Mesodermal cell (in vitro differentiated cells): ENCODE measurements around the gene ZNF839.
"Not testable (repeated sequence)": the region's sequence is repeated elsewhere in the genome, so short reads cannot be mapped to it uniquely, and the experiment has no call there.

Experiments
- H3K27ac ChIP-seq: 2 replicates; pipeline ENCODE4 v1.7.0; 2013; ENCODE audit warnings: mild to moderate bottlenecking, low read depth, low read length, moderate library complexity; ENCODE audit not compliant: severe bottlenecking
- H3K36me3 ChIP-seq: 2 replicates; pipeline ENCODE4 v1.7.1; 2013; ENCODE audit warnings: mild to moderate bottlenecking, low read length, moderate library complexity; ENCODE audit not compliant: control insufficient read depth, insufficient read depth
- H3K4me1 ChIP-seq: one replicate; pipeline ENCODE4 v1.7.1; 2013; ENCODE audit warnings: mild to moderate bottlenecking, low read length; ENCODE audit not compliant: insufficient read depth, control insufficient read depth, poor library complexity, severe bottlenecking
- H3K4me3 ChIP-seq: 2 replicates; pipeline ENCODE4 v1.7.0; 2013; ENCODE audit warnings: low read length, control low read depth, mild to moderate bottlenecking; ENCODE audit not compliant: insufficient read depth, poor library complexity, severe bottlenecking; ENCODE audit errors: extremely low read depth
- H3K9me3 ChIP-seq: 2 replicates; pipeline ENCODE4 v1.7.1; 2013; ENCODE audit warnings: mild to moderate bottlenecking, low read length, moderate library complexity; ENCODE audit not compliant: control insufficient read depth
- WGBS, 2 experiments: methylation state at CpG; one replicate each; pipeline ENCODE4 v1.1.5; 2013; ENCODE audit warnings: missing lambda C conversion rate in 2 of 2; ENCODE audit not compliant: insufficient coverage in 2 of 2; 5-methylcytosine and 5-hydroxymethylcytosine counted together

ZNF839 gene

DNA sequence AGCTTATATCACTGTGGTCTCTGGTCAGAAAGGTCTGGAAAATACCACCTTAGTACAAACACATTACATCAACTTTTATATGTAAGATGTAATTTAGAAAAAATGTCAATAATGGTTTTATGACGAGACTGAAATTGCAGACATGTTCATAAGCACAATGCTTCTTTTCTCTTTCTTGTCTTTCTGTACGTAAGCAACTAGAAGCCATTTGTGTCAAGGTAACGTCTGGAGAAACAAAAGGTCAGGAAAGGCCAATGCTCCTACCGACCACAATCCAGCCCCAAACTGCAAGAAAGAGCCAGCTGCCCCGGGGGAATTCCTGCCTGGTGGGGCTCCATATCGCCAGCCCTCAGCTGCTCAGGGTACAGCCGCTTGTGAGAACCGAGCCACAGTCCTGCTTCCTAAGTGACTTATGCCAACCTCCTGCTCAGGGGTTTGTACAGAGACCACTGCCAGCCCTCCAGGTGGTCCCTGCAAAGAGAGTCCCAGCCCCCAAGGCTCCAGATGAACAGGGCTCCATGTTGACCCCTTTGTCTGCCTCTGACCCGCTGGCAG lies 6.3 kb downstream of the ZNF839 start:
- no peak overlapping the region for H3K27ac ChIP-seq
- H3K36me3 ChIP-seq: peaks cover 22% of the 10 kb centered on the region
- no peak overlapping the region for H3K4me3 ChIP-seq
- no peaks in the 10 kb centered on the region for H3K9me3 ChIP-seq
- no peaks in the 10 kb centered on the region for H3K4me1 ChIP-seq
- 78 to 87% methylated on average over 8 of the region's 9 CpGs for WGBS, 2 experiments

DNA sequence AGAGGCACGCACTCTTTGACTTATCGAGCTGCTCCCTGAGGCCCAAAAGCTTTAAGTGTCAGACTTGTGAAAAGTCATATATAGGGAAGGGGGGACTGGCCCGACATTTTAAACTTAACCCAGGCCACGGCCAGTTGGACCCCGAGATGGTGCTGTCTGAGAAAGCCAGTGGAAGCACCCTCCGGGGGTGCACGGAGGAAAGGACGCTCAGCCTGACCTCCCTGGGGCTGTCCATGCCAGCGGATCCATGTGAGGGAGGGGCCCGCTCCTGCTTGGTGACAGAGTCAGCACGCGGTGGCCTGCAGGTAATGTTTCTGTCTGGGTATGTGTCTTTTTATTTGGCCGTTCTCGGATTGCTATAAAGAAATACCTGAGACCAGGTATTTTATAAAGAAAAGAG lies 7.0 kb downstream of the ZNF839 start:
- WGBS, 2 experiments: 96 to 97% methylated on average over 12 to 14 of the region's 14 CpGs
- Histone ChIP-seq H3K27ac (no peak overlapping the region), H3K4me3 (no peak overlapping the region), H3K36me3 (peaks cover 22% of the 10 kb centered on the region), H3K9me3 (no peaks in the 10 kb centered on the region), H3K4me1 (no peaks in the 10 kb centered on the region)

DNA sequence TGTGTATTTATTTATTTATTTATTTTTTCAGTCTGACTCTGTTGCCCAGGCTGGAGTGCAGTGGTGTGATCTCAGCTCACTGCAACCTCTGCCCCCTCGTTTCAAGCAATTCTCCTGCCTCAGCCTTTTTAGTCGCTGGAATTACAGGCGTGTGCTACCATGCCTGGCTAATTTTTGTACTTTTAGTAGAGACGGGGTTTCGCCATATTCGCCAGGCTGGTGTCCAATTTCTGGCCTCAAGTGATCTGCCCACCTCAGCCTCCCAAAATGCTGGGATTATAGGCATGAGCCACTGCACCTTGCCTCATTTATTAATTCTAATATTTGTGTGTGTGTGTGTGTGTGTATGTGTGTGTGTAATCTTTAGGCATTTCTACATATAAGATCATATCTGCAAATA lies 9.8 kb downstream of the ZNF839 start:
- H3K4me1 ChIP-seq, H3K4me3 ChIP-seq, H3K9me3 ChIP-seq, H3K27ac ChIP-seq: not testable (repeated sequence)
- 79 to 88% methylated on average over 4 to 6 of the region's 6 CpGs for WGBS, 2 experiments
- H3K36me3 ChIP-seq: peaks cover 21% of the 10 kb centered on the region

DNA sequence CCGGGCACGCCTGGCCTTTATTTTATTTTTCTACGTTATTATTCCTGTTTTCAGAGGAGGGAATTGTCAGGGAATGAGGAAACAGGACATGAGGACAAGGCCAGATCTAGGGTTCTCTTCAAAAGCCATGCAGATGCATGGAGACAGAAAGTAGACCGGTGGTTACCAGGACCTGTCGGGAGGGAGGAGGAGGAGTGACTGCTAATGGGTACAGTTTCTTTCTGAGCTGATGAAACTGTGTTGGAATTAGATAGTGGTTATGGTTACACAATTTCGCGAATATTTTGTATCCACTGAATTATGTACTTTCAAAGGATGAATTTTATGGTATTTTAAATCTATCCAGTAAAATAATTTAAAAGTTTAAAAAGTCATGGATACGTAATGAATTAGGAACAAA lies 11.3 kb downstream of the ZNF839 start:
- Histone ChIP-seq H3K36me3 (peaks cover 29% of the 10 kb centered on the region), H3K4me1 (no peaks in the 10 kb centered on the region), H3K9me3 (no peaks in the 10 kb centered on the region), H3K4me3 (no peak overlapping the region), H3K27ac (no peak overlapping the region)
- 93 to 95% methylated on average over 6 of the region's 8 CpGs for WGBS, 2 experiments

DNA sequence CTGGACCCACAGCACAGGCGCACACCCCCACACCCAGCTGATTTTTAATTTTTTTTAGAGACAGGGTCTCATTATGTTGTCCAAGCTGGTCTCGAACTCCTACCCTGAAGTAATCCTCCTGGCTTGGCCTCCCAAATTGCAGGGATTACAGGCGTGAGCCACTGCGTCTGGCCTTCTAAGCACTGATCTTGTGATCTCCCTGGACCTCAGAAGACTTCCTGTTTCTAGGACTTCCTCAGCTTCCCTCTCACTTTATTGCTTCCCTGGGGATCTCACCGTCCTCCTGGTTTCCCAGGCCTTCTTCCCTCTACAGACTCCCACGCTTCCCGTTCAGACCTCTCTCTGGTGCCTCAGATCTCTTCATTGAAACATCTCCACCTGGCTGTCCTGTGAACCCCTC lies 13.8 kb downstream of the ZNF839 start:
- WGBS, 2 experiments: 87 to 95% methylated on average over 6 to 7 of the region's 7 CpGs
- no peaks in the 10 kb centered on the region for H3K9me3 ChIP-seq
- no peak overlapping the region for H3K4me3 ChIP-seq
- peaks cover 41% of the 10 kb centered on the region for H3K36me3 ChIP-seq
- no peaks in the 10 kb centered on the region for H3K4me1 ChIP-seq
- no peak overlapping the region for H3K27ac ChIP-seq

DNA sequence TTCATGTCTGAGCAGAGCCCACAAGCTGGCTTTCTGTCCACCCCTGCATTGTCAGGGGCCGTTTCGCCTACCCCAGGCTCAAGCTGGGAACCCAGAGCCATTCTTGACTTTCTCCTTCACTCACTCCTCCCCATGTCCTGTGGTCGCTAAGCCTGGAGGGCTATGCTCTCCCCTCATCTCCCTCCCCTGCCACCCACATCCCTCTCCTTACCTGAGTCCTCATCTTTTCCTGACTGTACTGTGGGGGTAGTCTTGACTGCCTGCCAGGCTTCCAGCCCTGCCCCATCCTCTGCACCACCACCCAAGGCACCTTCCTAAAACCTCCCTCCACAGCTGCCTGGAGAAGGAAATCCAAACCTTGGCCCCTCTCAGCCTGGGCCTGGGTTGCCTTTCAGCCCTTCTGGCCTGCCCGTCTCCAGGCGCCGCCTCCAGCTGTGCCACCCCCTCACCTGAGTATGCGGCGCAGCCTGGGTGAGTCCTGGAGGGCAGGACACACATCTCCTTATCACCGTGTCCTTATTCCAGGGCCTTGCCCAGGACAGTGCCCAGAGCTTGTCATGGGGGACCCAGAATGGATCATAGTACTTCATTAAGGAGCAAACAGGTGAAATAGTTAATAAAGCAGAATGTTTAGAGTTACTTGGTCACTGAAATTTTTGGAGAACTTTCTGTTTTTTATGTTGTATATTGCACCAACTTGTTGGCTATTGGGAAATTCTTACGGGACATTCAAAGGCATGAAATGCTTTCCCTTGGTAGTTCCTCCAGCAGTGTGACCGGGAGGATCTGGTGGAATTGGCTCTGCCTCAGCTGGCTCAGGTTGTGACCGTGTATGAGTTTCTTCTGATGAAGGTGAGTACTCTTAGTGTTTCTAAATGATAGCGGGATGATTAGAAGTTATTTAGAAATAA lies 14.5 kb downstream of the ZNF839 start:
- WGBS, 2 experiments: 95 to 97% methylated on average over 10 to 11 of the region's 13 CpGs

DNA sequence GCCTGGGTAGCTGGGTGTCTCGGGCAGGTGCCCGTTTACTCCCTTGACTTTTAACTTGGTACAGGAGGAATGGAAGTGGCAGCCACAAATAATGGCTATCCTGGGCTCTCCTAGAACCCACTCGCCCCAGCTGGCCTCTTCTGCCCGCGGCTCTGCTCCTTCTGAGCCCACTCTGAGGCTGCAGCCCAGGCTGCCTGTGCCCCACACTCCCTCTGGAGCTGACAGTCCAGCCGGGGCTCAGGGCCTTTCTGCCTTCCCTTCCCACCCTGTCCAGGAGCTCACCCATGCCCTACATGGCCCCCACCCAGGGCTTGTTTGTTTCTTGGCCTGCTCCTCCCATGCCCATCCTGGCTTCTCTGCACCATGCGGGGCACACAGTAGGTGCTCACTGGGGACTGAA lies 15.6 kb downstream of the ZNF839 start:
- WGBS, 2 experiments: 91 to 94% methylated on average over 5 to 7 of the region's 7 CpGs
- Histone ChIP-seq H3K4me3 (no peak overlapping the region), H3K4me1 (no peaks in the 10 kb centered on the region), H3K27ac (no peak overlapping the region), H3K36me3 (peaks cover 54% of the 10 kb centered on the region), H3K9me3 (no peaks in the 10 kb centered on the region)

More for the DNA sequence above, 14.5 kb downstream of the ZNF839 start:
- Histone ChIP-seq H3K36me3 (peaks cover 48% of the 10 kb centered on the region), H3K4me3 (no peak overlapping the region), H3K27ac (no peak overlapping the region), H3K4me1 (no peaks in the 10 kb centered on the region), H3K9me3 (no peaks in the 10 kb centered on the region)

DNA sequence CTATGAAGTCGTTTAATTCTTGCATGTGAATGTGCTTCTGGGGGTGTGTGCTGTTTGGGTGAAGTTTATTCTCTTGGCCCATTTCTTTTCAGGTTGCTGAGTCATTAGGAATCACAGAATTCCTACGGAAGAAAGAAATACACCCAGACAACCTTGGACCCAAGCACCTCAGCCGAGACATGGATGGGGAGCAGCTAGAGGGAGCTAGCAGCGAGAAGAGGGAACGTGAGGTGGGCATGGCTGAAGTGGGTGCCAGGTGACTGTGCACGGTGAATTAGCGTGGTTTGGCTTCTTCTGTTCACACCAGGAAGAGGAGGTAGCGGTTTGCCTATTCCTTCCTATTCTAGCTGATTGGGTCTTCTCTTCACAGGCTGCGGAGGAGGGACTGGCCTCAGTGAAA lies 19.2 kb downstream of the ZNF839 start:
- Histone ChIP-seq H3K4me3 (no peak overlapping the region), H3K36me3 (peaks cover 68% of the 10 kb centered on the region), H3K4me1 (no peaks in the 10 kb centered on the region), H3K9me3 (no peaks in the 10 kb centered on the region), H3K27ac (no peak overlapping the region)
- 87 to 92% methylated on average over 8 to 9 of the region's 9 CpGs for WGBS, 2 experiments

DNA sequence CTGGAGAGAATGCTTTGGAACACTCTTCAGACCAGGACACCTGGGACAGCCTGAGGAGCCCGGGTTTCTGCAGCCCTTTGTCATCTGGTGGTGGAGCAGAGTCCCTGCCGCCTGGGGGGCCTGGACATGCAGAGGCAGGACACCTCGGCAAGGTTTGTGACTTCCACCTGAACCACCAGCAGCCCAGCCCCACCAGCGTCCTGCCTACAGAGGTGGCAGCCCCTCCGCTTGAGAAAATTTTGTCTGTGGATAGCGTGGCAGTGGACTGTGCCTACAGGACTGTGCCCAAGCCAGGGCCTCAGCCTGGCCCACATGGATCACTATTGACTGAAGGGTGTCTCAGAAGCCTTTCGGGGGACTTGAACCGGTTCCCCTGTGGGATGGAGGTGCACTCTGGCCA lies 22.0 kb downstream of the ZNF839 start:
- Histone ChIP-seq H3K4me3 (no peak overlapping the region), H3K4me1 (no peaks in the 10 kb centered on the region), H3K36me3 (peaks cover 67% of the 10 kb centered on the region), H3K27ac (no peak overlapping the region), H3K9me3 (no peaks in the 10 kb centered on the region)
- WGBS, 2 experiments: 93 to 94% methylated on average over 8 of the region's 8 CpGs

DNA sequence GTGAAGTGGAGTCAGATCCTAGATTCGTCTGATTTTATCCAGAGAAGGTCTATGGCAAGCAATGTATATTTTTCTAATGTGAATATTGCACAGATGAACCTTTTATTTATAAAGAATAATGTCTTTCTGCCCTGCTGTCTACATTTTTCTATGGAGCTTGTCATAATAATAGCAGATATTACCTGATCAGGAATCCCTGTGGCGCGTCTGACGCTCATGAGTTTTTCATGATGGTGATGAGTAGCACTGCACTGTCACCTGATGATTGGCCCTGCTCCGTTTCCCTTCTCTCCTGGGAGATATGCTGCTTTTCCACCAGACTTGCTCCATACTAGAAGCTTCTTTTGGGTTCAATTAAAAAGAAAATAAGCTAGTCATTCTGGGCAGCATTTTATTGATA lies 22.7 kb downstream of the ZNF839 start:
- no peaks in the 10 kb centered on the region for H3K9me3 ChIP-seq
- WGBS, 2 experiments: 97% methylated on average over 4 of the region's 5 CpGs; no CpG with 5 or more reads in 1 of the 2 experiments
- H3K27ac ChIP-seq: no peak overlapping the region
- H3K4me1 ChIP-seq: no peaks in the 10 kb centered on the region
- H3K36me3 ChIP-seq: peaks cover 68% of the 10 kb centered on the region
- no peak overlapping the region for H3K4me3 ChIP-seq

DNA sequence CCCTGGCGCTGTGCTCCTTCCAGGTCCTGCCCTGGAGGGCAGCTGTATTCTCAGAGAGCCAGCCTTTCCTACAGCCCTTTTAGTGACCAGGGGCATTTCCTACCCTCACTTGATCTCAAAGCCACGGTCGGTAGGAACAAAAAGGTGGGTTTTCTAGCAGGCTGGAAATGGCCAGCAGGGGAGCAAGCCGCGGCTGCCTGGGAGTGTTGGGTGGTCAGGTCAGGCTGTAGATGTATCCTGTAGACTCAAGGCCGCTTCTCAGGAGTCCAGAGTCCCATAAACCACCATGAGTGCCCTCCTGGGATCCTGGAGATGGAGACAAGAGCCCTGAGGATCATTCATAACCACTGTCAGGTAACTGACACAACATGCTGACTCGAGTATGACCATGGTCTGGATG lies 24.5 kb downstream of the ZNF839 start:
- 92 to 97% methylated on average over 5 to 6 of the region's 7 CpGs for WGBS, 2 experiments

More for the DNA sequence above, 24.5 kb downstream of the ZNF839 start:
- no peaks in the 10 kb centered on the region for H3K9me3 ChIP-seq
- H3K4me3 ChIP-seq: no peak overlapping the region
- H3K4me1 ChIP-seq: no peaks in the 10 kb centered on the region
- H3K27ac ChIP-seq: no peak overlapping the region
- peaks cover 66% of the 10 kb centered on the region for H3K36me3 ChIP-seq
